Thyroid gland (tissue), 4 donors: ENCODE data around the gene AATF. TPM values are rescaled to one million over a fixed set of nuclear protein-coding genes. Genes with fewer than 3 reads are reported as not detected.

Experiments
- DNase-seq, 2 donors: peaks; one replicate each; pipeline ENCODE4 v3.0.0-alpha.2; 2019
- H3K27ac ChIP-seq, 3 donors: fragments of 200-600 bp; sonication (generic); 1 replicate in 2 of 3; 2 replicates in 1 of 3; pipeline ENCODE4 v1.5.1; 2016 to 2019; ENCODE audit warnings: mild to moderate bottlenecking in 1 of 3, moderate library complexity in 1 of 3
- H3K27me3 ChIP-seq: fragments of 200-600 bp; sonication (generic); one replicate; pipeline ENCODE4 v1.5.1; 2019
- H3K36me3 ChIP-seq, 2 donors: fragments of 200-600 bp; sonication (generic); one replicate each; pipeline ENCODE4 v1.5.1; 2016 to 2019
- H3K4me1 ChIP-seq, 2 donors: fragments of 200-600 bp; sonication (generic); one replicate each; pipeline ENCODE4 v1.5.1; 2017 to 2019
- H3K4me3 ChIP-seq, 3 donors: fragments of 200-600 bp; sonication (generic); replicated peaks in 1 of 3; 1 replicate in 2 of 3; 2 replicates in 1 of 3; pipeline ENCODE4 v1.5.1; 2016; ENCODE audit warnings: mild to moderate bottlenecking in 1 of 3
- H3K9me3 ChIP-seq: fragments of 200-600 bp; sonication (generic); one replicate; pipeline ENCODE4 v1.5.1; 2017
- CTCF ChIP-seq, 6 experiments: fragments of 200-600 bp in 3 of 6; fragments of 450-650 bp in 3 of 6; sonication (generic) in 3 of 6; IDR thresholded peaks; one replicate each; pipeline ENCODE4 v1.5.1; 2016 to 2019; ENCODE audit warnings: antibody characterized with exemption in 6 of 6, mild to moderate bottlenecking in 2 of 6, inconsistent platforms in 1 of 6, moderate library complexity in 1 of 6
- POLR2A ChIP-seq, 2 donors: fragments of 450-650 bp; IDR thresholded peaks; one replicate each; pipeline ENCODE4 v1.6.1; 2017; ENCODE audit warnings: antibody characterized with exemption in 2 of 2, mild to moderate bottlenecking in 2 of 2, moderate library complexity in 1 of 2
- WGBS, 2 donors: methylation state at CpG; one replicate each; pipeline ENCODE4 v1.1.5; 2017; 5-methylcytosine and 5-hydroxymethylcytosine counted together
- intact Hi-C: fragments of 100-400 bp; cut with DNase I; formaldehyde crosslinking; loops from one replicate; pipeline ENCODE4 v1.15.1; 2023
- total RNA-seq, 4 donors: library from RNA; depleted of rRNA; stranded (reverse); fragments of >200 nt; gene quantifications; one replicate each; pipeline ENCODE4 v1.2.3, GENCODE V29; 2016

Gene AATF
- total RNA-seq, 4 donors from 2014 or later, result 28.5 to 38.9 (median 32.4) TPM

DNA sequence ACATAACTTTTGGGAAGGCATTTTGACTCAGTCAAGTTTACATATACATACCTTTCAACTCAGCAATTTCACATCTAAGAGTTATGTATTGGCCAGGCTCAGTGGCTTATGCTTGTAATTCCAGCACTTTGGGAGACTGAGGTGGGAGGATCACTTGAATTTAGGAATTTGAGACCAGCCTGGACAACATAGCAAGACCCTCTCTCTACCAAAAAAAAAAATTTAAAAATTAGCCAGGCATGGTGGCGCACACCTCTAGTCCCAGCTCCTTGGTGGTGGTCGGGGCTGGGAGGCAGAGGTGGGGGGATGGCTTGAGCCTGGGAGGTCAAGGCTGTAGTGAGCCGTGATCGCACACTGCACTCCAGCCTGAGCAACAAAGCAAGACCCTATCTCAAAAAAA lies 79.3 kb downstream of the AATF start:
- H3K9me3 ChIP-seq, result no peaks in the 10 kb centered on the region
- no peaks in the 10 kb centered on the region for H3K4me1 ChIP-seq
- DNase-seq, result no peak
- TF ChIP-seq POLR2A (IDR thresholded peaks at IDR 0.05) (no peak), CTCF (IDR thresholded peaks at IDR 0.05) (no peak)
- no peak overlapping the region for H3K4me3 ChIP-seq
- 97% methylated on average over 4 of the region's 4 CpGs for WGBS, 2 donors
- H3K27ac ChIP-seq, result no peak overlapping the region
- H3K36me3 ChIP-seq, result peaks cover 0 to 8% of the 10 kb centered on the region in 2 donors
- intact Hi-C loops, result no loop called here
- no peaks in the 10 kb centered on the region for H3K27me3 ChIP-seq

GRCh38 chr17:37031493-37032083 lies 82.8 kb downstream of the AATF start:
- Histone ChIP-seq H3K36me3 (peaks cover 0 to 8% of the 10 kb centered on the region in 2 donors), H3K9me3 (no peaks in the 10 kb centered on the region), H3K27me3 (no peaks in the 10 kb centered on the region), H3K27ac (no peak overlapping the region), H3K4me3 (no peak overlapping the region), H3K4me1 (no peaks in the 10 kb centered on the region)
- intact Hi-C loops, result no loop called here
- TF ChIP-seq POLR2A (IDR thresholded peaks at IDR 0.05) (no peak), CTCF (IDR thresholded peaks at IDR 0.05) (no peak)
- 95 to 98% methylated on average over 4 of the region's 4 CpGs for WGBS, 2 donors
- no peak for DNase-seq

DNA sequence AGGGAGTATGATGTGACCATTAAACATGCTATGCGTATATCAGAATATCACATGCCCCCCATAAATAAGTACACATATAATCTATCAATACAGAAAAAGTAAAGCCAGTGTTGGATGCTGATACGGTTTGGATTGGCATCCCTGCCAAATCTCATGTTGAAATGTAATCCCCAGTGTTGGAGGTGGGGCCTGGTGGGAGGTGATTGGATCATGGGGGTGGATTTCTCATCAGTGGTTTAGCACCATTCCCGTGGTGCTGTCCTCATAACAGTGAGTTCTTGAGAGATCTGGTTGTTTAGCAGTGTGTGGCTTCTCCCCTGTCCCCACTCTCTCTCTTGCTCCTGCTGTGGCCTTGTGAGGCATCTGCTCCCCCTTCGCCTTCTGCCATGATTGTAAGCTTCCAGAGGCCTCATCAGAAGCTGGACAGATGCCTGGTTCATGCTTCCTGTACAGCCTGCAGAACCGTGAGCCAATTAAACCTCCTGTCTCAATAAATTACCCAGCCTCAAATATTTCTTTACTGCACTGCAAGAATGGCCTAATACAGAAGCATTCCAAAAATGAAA lies 88.9 kb downstream of the AATF start:
- H3K4me3 ChIP-seq, result no peak overlapping the region
- H3K27ac ChIP-seq, result no peak overlapping the region
- no peak for DNase-seq
- H3K27me3 ChIP-seq, result no peaks in the 10 kb centered on the region
- no peaks in the 10 kb centered on the region for H3K4me1 ChIP-seq
- intact Hi-C loops, result no loop called here
- 84 to 94% methylated on average over 5 of the region's 5 CpGs for WGBS, 2 donors
- TF ChIP-seq CTCF (IDR thresholded peaks at IDR 0.05), result no peak
- no peak for TF ChIP-seq POLR2A (IDR thresholded peaks at IDR 0.05)
- H3K36me3 ChIP-seq, result peaks cover 0 to 4% of the 10 kb centered on the region in 2 donors
- no peaks in the 10 kb centered on the region for H3K9me3 ChIP-seq

GRCh38 chr17:37039269-37039668 lies 90.5 kb downstream of the AATF start:
- H3K9me3 ChIP-seq, result no peaks in the 10 kb centered on the region
- no peak overlapping the region for H3K27ac ChIP-seq
- TF ChIP-seq CTCF (IDR thresholded peaks at IDR 0.05), result no peak
- no peak for TF ChIP-seq POLR2A (IDR thresholded peaks at IDR 0.05)
- H3K4me1 ChIP-seq, result no peaks in the 10 kb centered on the region
- H3K36me3 ChIP-seq, result peaks cover 0 to 4% of the 10 kb centered on the region in 2 donors
- no peaks in the 10 kb centered on the region for H3K27me3 ChIP-seq
- no peak overlapping the region for H3K4me3 ChIP-seq
- WGBS, 2 donors, result 82% methylated on average over 6 of the region's 6 CpGs
- intact Hi-C loops, result no loop called here
- DNase-seq, result no peak

GRCh38 chr17:37041932-37042331 lies 93.2 kb downstream of the AATF start:
- TF ChIP-seq CTCF (IDR thresholded peaks at IDR 0.05), result no peak
- TF ChIP-seq POLR2A (IDR thresholded peaks at IDR 0.05), result no peak
- intact Hi-C loops, result no loop called here
- Histone ChIP-seq H3K4me1 (no peaks in the 10 kb centered on the region), H3K9me3 (no peaks in the 10 kb centered on the region), H3K4me3 (no peak overlapping the region), H3K27ac (no peak overlapping the region), H3K36me3 (peaks cover 0 to 4% of the 10 kb centered on the region in 2 donors), H3K27me3 (no peaks in the 10 kb centered on the region)
- DNase-seq, result no peak
